HepG2 (cell line): ENCODE data around the gene MEF2B. TPM values are rescaled to one million over a fixed set of nuclear protein-coding genes. Genes with fewer than 3 reads are reported as not detected.

Experiments used
- CBX5 ChIP-seq: sonication (generic); formaldehyde crosslinking; IDR thresholded peaks from 2 replicates; pipeline ENCODE4 v1.4.0; 2020; ENCODE audit warnings: missing genetic modification reagents, borderline replicate concordance
- DDIT3 ChIP-seq: sonication (generic); formaldehyde crosslinking; IDR thresholded peaks from 2 replicates; pipeline ENCODE4 v1.4.0; 2020; ENCODE audit warnings: mild to moderate bottlenecking, missing genetic modification reagents
- EEA1 ChIP-seq: sonication (generic); formaldehyde crosslinking; IDR thresholded peaks from 2 replicates; pipeline ENCODE4 v1.5.1; 2020; ENCODE audit warnings: mild to moderate bottlenecking, missing genetic modification reagents, borderline replicate concordance
- ESRRA ChIP-seq: sonication (generic); formaldehyde crosslinking; IDR thresholded peaks from 2 replicates; pipeline ENCODE4 v1.5.1; 2020; ENCODE audit warnings: mild to moderate bottlenecking, low read depth, missing genetic modification reagents
- IRF2 ChIP-seq: IDR thresholded peaks from 2 replicates; pipeline ENCODE4 v1.6.1; 2018; ENCODE audit warnings: missing genetic modification reagents, missing compliant biosample characterization
- KLF9 ChIP-seq: IDR thresholded peaks from 2 replicates; pipeline ENCODE4 v1.6.1; 2016; ENCODE audit warnings: low read depth
- MTERF4 ChIP-seq: sonication (generic); formaldehyde crosslinking; IDR thresholded peaks from 2 replicates; pipeline ENCODE4 v1.8.0; 2023; ENCODE audit warnings: mild to moderate bottlenecking, missing genetic modification reagents
- POGZ ChIP-seq: sonication (generic); formaldehyde crosslinking; IDR thresholded peaks from 2 replicates; pipeline ENCODE4 v1.4.0; 2020; ENCODE audit warnings: mild to moderate bottlenecking, missing genetic modification reagents
- POLR2G ChIP-seq: fragments of 200-400 bp; formaldehyde crosslinking; IDR thresholded peaks from 2 replicates; pipeline ENCODE4 v1.6.1; 2018; ENCODE audit warnings: mild to moderate bottlenecking, low read depth, low read length, moderate library complexity
- RARG ChIP-seq: sonication (generic); formaldehyde crosslinking; IDR thresholded peaks from 2 replicates; pipeline ENCODE4 v1.4.0; 2020; ENCODE audit warnings: low read depth, mild to moderate bottlenecking, missing genetic modification reagents
- SNAPC2 ChIP-seq: sonication (generic); formaldehyde crosslinking; IDR thresholded peaks from 2 replicates; pipeline ENCODE4 v1.8.1; 2022; ENCODE audit warnings: mild to moderate bottlenecking, missing genetic modification reagents
- TBP ChIP-seq: sonication (generic); formaldehyde crosslinking; IDR thresholded peaks from 2 replicates; pipeline ENCODE4 v1.5.0; 2020; ENCODE audit warnings: missing genetic modification reagents
- ZNF136 ChIP-seq: sonication (generic); formaldehyde crosslinking; IDR thresholded peaks from 2 replicates; pipeline ENCODE4 v1.8.1; 2022; ENCODE audit warnings: low read depth, mild to moderate bottlenecking, moderate library complexity, missing genetic modification reagents
- ZNF337 ChIP-seq: sonication (generic); formaldehyde crosslinking; IDR thresholded peaks from 2 replicates; pipeline ENCODE4 v1.5.1; 2020; ENCODE audit warnings: missing genetic modification reagents, low read depth, mild to moderate bottlenecking, borderline replicate concordance
- ZNF44 ChIP-seq: sonication (generic); formaldehyde crosslinking; IDR thresholded peaks from 2 replicates; pipeline ENCODE4 v1.5.1; 2020; ENCODE audit warnings: mild to moderate bottlenecking, missing genetic modification reagents
- ZNF552 ChIP-seq: sonication (generic); formaldehyde crosslinking; IDR thresholded peaks from 2 replicates; pipeline ENCODE4 v1.9.0; 2022; ENCODE audit warnings: missing genetic modification reagents, mild to moderate bottlenecking, borderline replicate concordance
- ZNF75D ChIP-seq: sonication (generic); formaldehyde crosslinking; IDR thresholded peaks from 2 replicates; pipeline ENCODE4 v1.8.1; 2023; ENCODE audit warnings: missing genetic modification reagents, mild to moderate bottlenecking, borderline replicate concordance
- ZNF776 ChIP-seq: sonication (generic); formaldehyde crosslinking; IDR thresholded peaks from 2 replicates; pipeline ENCODE4 v1.4.0; 2020; ENCODE audit warnings: mild to moderate bottlenecking, missing genetic modification reagents
- ZNF782 ChIP-seq: sonication (generic); formaldehyde crosslinking; IDR thresholded peaks from 2 replicates; pipeline ENCODE4 v1.4.0; 2020; ENCODE audit warnings: missing genetic modification reagents, mild to moderate bottlenecking, borderline replicate concordance
- ZSCAN25 ChIP-seq: sonication (generic); formaldehyde crosslinking; IDR thresholded peaks from 2 replicates; pipeline ENCODE4 v1.8.0; 2022; ENCODE audit warnings: mild to moderate bottlenecking, missing genetic modification reagents
- polyA plus RNA-seq, 8 experiments: library from polyadenylated mRNA; depleted of rRNA in 3 of 8; stranded (reverse) in 7 of 8; unstranded in 1 of 8; fragments of >200 nt; fragmentation: Illumina TruSeq in 4 of 8; extraction: Trizol in 4 of 8; gene quantifications; 2 replicates each; pipeline versions ENCODE4 v1.2.1 to v1.2.3, GENCODE V29; 2011 to 2016; ENCODE audit warnings: low read depth in 4 of 8, missing spikeins in 1 of 8, mixed read lengths in 1 of 8; ENCODE audit not compliant: insufficient read depth in 1 of 8
- total RNA-seq, 5 experiments: library from RNA; depleted of rRNA; stranded (reverse); fragments of >200 nt; fragmentation: Illumina TruSeq; extraction: Trizol; gene quantifications; 2 replicates each; pipeline ENCODE4 v1.2.3, GENCODE V29; 2016; ENCODE audit warnings: low read depth in 1 of 5
- TF ChIP-seq, protein P1 (sequence below): IDR thresholded peaks from 2 replicates; pipeline ENCODE4 v1.6.1; 2012; ENCODE audit warnings: low read depth, low read length, improper control_type of control experiment
- TF ChIP-seq, protein P2 (sequence below): IDR thresholded peaks from 2 replicates; pipeline ENCODE4 v1.6.1; 2018; ENCODE audit warnings: missing genetic modification reagents
- TF ChIP-seq, protein P3 (sequence below): sonication (generic); formaldehyde crosslinking; IDR thresholded peaks from 2 replicates; pipeline ENCODE4 v1.5.1; 2020; ENCODE audit warnings: missing genetic modification reagents, mild to moderate bottlenecking, borderline replicate concordance
- TF ChIP-seq, protein P4 (sequence below): sonication (generic); formaldehyde crosslinking; IDR thresholded peaks from 2 replicates; pipeline ENCODE4 v1.8.1; 2023; ENCODE audit warnings: missing genetic modification reagents, inconsistent platforms, borderline replicate concordance

Gene MEF2B
- total and polyA plus RNA-seq, 2 of the 13 experiments (the other 11 are each of a cell fraction or from before 2014, with no cell fraction given): 1.2 to 1.7 TPM

GRCh38 chr19:19170053-19170872, at the start of gene MEF2B (continued):
- TF ChIP-seq, protein P1, sequence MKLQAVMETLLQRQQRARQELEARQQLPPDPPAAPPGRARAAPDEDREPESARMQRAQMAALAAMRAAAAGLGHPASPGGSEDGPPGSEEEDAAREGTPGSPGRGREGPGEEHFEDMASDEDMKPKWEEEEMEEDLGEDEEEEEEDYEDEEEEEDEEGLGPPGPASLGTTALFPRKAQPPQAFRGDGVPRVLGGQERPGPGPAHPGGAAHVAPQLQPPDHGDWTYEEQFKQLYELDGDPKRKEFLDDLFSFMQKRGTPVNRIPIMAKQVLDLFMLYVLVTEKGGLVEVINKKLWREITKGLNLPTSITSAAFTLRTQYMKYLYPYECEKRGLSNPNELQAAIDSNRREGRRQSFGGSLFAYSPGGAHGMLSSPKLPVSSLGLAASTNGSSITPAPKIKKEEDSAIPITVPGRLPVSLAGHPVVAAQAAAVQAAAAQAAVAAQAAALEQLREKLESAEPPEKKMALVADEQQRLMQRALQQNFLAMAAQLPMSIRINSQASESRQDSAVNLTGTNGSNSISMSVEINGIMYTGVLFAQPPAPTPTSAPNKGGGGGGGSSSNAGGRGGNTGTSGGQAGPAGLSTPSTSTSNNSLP: no peak
- TF ChIP-seq, protein P2, sequence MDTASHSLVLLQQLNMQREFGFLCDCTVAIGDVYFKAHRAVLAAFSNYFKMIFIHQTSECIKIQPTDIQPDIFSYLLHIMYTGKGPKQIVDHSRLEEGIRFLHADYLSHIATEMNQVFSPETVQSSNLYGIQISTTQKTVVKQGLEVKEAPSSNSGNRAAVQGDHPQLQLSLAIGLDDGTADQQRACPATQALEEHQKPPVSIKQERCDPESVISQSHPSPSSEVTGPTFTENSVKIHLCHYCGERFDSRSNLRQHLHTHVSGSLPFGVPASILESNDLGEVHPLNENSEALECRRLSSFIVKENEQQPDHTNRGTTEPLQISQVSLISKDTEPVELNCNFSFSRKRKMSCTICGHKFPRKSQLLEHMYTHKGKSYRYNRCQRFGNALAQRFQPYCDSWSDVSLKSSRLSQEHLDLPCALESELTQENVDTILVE (CRISPR knock-in tag): no peak
- TF ChIP-seq IRF2 (CRISPR knock-in tag): no peak
- TF ChIP-seq, protein P3, sequence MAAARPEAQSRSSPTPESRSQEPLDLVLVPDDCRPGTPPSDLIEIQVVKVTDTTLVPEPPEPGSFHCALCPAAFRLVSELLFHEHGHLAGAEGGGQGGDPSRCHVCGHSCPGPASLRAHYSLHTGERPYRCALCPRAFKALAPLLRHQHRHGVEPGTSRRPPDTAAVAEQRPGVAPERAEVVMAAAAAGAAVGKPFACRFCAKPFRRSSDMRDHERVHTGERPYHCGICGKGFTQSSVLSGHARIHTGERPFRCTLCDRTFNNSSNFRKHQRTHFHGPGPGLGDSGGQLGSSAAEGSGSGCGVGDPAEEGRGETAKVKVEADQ (CRISPR knock-in tag): no peak; the same call in 1 of the 2 replicates
- no peak for TF ChIP-seq ZSCAN25 (CRISPR knock-in tag)
- no peak for TF ChIP-seq RARG (CRISPR knock-in tag)
- no peak for TF ChIP-seq KLF9 (CRISPR knock-in tag)
- no peak for TF ChIP-seq ESRRA
- peak; percentile 73; the same call in 1 of the 2 replicates for TF ChIP-seq ZNF782 (CRISPR knock-in tag)
- TF ChIP-seq ZNF552: no peak
- TF ChIP-seq ZNF337 (CRISPR knock-in tag): no peak
- TF ChIP-seq ZNF136 (CRISPR knock-in tag): no peak
- no peak for TF ChIP-seq POGZ (CRISPR knock-in tag)
- no peak for TF ChIP-seq CBX5 (CRISPR knock-in tag)
- TF ChIP-seq MTERF4 (CRISPR knock-in tag): no peak
- TF ChIP-seq, protein P4, sequence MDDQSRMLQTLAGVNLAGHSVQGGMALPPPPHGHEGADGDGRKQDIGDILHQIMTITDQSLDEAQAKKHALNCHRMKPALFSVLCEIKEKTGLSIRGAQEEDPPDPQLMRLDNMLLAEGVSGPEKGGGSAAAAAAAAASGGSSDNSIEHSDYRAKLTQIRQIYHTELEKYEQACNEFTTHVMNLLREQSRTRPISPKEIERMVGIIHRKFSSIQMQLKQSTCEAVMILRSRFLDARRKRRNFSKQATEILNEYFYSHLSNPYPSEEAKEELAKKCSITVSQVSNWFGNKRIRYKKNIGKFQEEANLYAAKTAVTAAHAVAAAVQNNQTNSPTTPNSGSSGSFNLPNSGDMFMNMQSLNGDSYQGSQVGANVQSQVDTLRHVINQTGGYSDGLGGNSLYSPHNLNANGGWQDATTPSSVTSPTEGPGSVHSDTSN (CRISPR knock-in tag): no peak
- TF ChIP-seq TBP (CRISPR knock-in tag): no peak
- TF ChIP-seq ZNF776: no peak
- peak; percentile 67 for TF ChIP-seq POLR2G
- TF ChIP-seq ZNF75D: no peak
- TF ChIP-seq SNAPC2 (CRISPR knock-in tag): no peak
- 0 out of 2 replicates have a peak, but pooled peaks have one; percentile 39 for TF ChIP-seq ZNF44 (CRISPR knock-in tag)
- TF ChIP-seq EEA1 (CRISPR knock-in tag): no peak
- TF ChIP-seq DDIT3 (CRISPR knock-in tag): no peak
